HEK293T (cell line): Measurements from ENCODE around the gene SATB2.

Experiments
- CTCF ChIA-PET: fragments of 350-600 bp; formaldehyde crosslinking; extraction: SDS; loops from one replicate; lab custom pipeline; 2021; ENCODE audit warnings: antibody characterized with exemption, inconsistent platforms; lab: Yijun Ruan, JAX
- POLR2A ChIA-PET: fragments of 350-600 bp; formaldehyde crosslinking; extraction: SDS; loops from one replicate; lab custom pipeline; 2020; ENCODE audit warnings: antibody characterized with exemption, inconsistent platforms; lab: Yijun Ruan, JAX
- DNase-seq: peaks from one replicate; pipeline ENCODE4 v3.0.0; 2012; ENCODE audit warnings: mixed read lengths; ENCODE audit errors: extremely low spot score
- ARNT ChIP-seq: fragments of 450-650 bp; IDR thresholded peaks from 2 replicates; pipeline ENCODE4 v1.6.1; 2017; ENCODE audit warnings: mild to moderate bottlenecking
- BHLHE40 ChIP-seq: fragments of 450-650 bp; IDR thresholded peaks from 2 replicates; pipeline ENCODE4 v1.6.1; 2016; ENCODE audit warnings: mild to moderate bottlenecking, moderate library complexity, borderline replicate concordance
- CTBP1 ChIP-seq: fragments of 450-650 bp; IDR thresholded peaks from 2 replicates; pipeline ENCODE4 v1.6.1; 2016; ENCODE audit warnings: borderline replicate concordance
- ELF4 ChIP-seq: fragments of 450-650 bp; IDR thresholded peaks from 2 replicates; pipeline ENCODE4 v1.6.1; 2017; ENCODE audit warnings: antibody characterized with exemption
- FOXA1 ChIP-seq: fragments of 450-650 bp; IDR thresholded peaks from 2 replicates; pipeline ENCODE4 v1.6.1; 2016; ENCODE audit warnings: mild to moderate bottlenecking
- FOXK2 ChIP-seq: fragments of 450-650 bp; IDR thresholded peaks from 2 replicates; pipeline ENCODE4 v1.6.1; 2016; ENCODE audit warnings: mild to moderate bottlenecking
- FOXM1 ChIP-seq: fragments of 450-650 bp; IDR thresholded peaks from 2 replicates; pipeline ENCODE4 v1.6.1; 2017; ENCODE audit warnings: mild to moderate bottlenecking, borderline replicate concordance
- HDGF ChIP-seq: fragments of 450-650 bp; IDR thresholded peaks from 2 replicates; pipeline ENCODE4 v1.6.1; 2017; ENCODE audit warnings: antibody characterized with exemption, borderline replicate concordance
- L3MBTL2 ChIP-seq: fragments of 450-650 bp; conservative IDR thresholded peaks from 2 replicates; pipeline ENCODE4 v1.6.1; 2016; ENCODE audit warnings: mild to moderate bottlenecking
- LEF1 ChIP-seq: fragments of 450-650 bp; IDR thresholded peaks from 2 replicates; pipeline ENCODE4 v1.6.1; 2017; ENCODE audit warnings: mild to moderate bottlenecking, borderline replicate concordance
- NFRKB ChIP-seq: fragments of 450-650 bp; IDR thresholded peaks from 2 replicates; pipeline ENCODE4 v1.6.1; 2016; ENCODE audit warnings: mild to moderate bottlenecking, moderate library complexity
- SP1 ChIP-seq: fragments of 450-650 bp; IDR thresholded peaks from 2 replicates; pipeline ENCODE4 v1.6.1; 2017
- SUZ12 ChIP-seq: fragments of 450-650 bp; IDR thresholded peaks from 2 replicates; pipeline ENCODE4 v1.6.1; 2016; ENCODE audit warnings: mild to moderate bottlenecking
- TARDBP ChIP-seq: fragments of 450-650 bp; IDR thresholded peaks from 2 replicates; pipeline ENCODE4 v1.6.1; 2016
- ZNF384 ChIP-seq: fragments of 450-650 bp; IDR thresholded peaks from 2 replicates; pipeline ENCODE4 v1.6.1; 2016
- TF ChIP-seq, protein P1 (sequence below): fragments of 450-650 bp; IDR thresholded peaks from 2 replicates; pipeline ENCODE4 v1.6.1; 2016

SATB2 gene

GRCh38 chr2:199329466-199329865 lies 128.3 kb downstream of the SATB2 start:
- DNase-seq = no peak
- POLR2A ChIA-PET = no interaction called here

GRCh38 chr2:199329031-199329430 lies 128.7 kb downstream of the SATB2 start:
- TF ChIP-seq HDGF (no peak), L3MBTL2 (no peak), BHLHE40 (no peak)

More at GRCh38 chr2:199329466-199329865, 128.3 kb downstream of the SATB2 start:
- TF ChIP-seq NFRKB (no peak), ARNT (no peak), ELF4 (no peak), L3MBTL2 (no peak)
- CTCF ChIA-PET = no interaction called here

GRCh38 chr2:199325881-199326280 lies 131.9 kb downstream of the SATB2 start:
- no peak for DNase-seq
- POLR2A ChIA-PET = no interaction called here
- CTCF ChIA-PET = no interaction called here
- TF ChIP-seq SP1 (no peak), HDGF (no peak)

More at GRCh38 chr2:199329031-199329430, 128.7 kb downstream of the SATB2 start:
- DNase-seq = no peak
- CTCF ChIA-PET = no interaction called here
- POLR2A ChIA-PET = no interaction called here

DNA sequence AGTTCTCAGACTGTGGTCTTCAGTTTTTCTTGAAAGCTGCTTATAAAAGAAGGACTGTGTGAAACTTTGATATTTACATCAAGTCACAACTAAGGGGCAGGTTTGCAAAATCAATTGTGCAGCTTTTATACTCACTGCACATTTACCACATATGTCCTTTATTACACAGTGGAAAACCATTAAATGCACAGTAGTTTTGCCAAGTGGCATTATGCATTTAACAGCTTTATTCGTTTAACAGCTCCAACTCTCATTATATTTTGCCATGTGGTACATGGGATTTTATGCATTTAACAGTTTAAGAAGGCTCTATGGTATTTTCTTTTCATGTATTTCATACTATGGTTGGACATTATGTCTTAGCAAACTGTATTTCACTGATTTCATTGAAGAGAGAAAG lies 135.6 kb downstream of the SATB2 start:
- no peak for TF ChIP-seq FOXK2
- TF ChIP-seq ARNT = no peak
- no peak for TF ChIP-seq CTBP1
- no peak for TF ChIP-seq BHLHE40
- TF ChIP-seq L3MBTL2 = no peak
- TF ChIP-seq FOXA1 = no peak
- TF ChIP-seq HDGF = no peak
- TF ChIP-seq, protein P1, sequence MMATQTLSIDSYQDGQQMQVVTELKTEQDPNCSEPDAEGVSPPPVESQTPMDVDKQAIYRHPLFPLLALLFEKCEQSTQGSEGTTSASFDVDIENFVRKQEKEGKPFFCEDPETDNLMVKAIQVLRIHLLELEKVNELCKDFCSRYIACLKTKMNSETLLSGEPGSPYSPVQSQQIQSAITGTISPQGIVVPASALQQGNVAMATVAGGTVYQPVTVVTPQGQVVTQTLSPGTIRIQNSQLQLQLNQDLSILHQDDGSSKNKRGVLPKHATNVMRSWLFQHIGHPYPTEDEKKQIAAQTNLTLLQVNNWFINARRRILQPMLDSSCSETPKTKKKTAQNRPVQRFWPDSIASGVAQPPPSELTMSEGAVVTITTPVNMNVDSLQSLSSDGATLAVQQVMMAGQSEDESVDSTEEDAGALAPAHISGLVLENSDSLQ = no peak
- TF ChIP-seq ELF4 = no peak
- no peak for TF ChIP-seq LEF1
- CTCF ChIA-PET = no interaction called here
- DNase-seq = no peak
- POLR2A ChIA-PET = no interaction called here

DNA sequence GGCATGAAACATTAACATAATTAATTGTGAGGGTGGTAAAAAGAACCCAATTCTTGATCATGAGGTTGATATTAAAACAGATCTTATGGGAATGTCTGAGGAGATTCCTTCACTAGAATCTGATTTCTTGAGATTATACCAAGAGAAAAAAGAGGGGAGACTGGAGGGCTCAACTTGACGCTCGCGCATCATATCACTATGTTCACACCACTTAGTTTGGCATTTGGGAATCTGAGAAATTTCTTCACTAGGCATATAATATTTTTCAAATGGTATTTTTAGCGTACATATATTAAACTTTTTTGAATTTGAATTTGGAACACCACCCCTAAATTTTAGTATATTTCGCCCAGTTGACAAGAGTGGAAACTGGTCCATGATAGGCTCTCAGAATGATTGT lies 140.1 kb downstream of the SATB2 start:
- TF ChIP-seq ZNF384 (no peak), BHLHE40 (no peak), SP1 (no peak), L3MBTL2 (no peak), SUZ12 (no peak), FOXK2 (no peak), LEF1 (no peak), ELF4 (no peak), NFRKB (no peak), HDGF (no peak), FOXA1 (no peak)
- POLR2A ChIA-PET = no interaction called here
- no peak for DNase-seq
- CTCF ChIA-PET = no interaction called here

GRCh38 chr2:199316851-199317250 lies 140.9 kb downstream of the SATB2 start:
- ChIA-PET CTCF (no interaction called here), POLR2A (no interaction called here)
- no peak for TF ChIP-seq ARNT
- no peak for TF ChIP-seq FOXM1
- no peak for TF ChIP-seq L3MBTL2
- TF ChIP-seq TARDBP = no peak
- TF ChIP-seq NFRKB = no peak
- TF ChIP-seq ZNF384 = no peak
- TF ChIP-seq, protein P1 = no peak
- TF ChIP-seq SUZ12 = no peak
- TF ChIP-seq CTBP1 = no peak
- no peak for TF ChIP-seq BHLHE40
- TF ChIP-seq FOXK2 = no peak
- TF ChIP-seq SP1 = no peak
- no peak for TF ChIP-seq FOXA1
- no peak for TF ChIP-seq HDGF
- no peak for TF ChIP-seq ELF4
- no peak for TF ChIP-seq LEF1
- no peak for DNase-seq

DNA sequence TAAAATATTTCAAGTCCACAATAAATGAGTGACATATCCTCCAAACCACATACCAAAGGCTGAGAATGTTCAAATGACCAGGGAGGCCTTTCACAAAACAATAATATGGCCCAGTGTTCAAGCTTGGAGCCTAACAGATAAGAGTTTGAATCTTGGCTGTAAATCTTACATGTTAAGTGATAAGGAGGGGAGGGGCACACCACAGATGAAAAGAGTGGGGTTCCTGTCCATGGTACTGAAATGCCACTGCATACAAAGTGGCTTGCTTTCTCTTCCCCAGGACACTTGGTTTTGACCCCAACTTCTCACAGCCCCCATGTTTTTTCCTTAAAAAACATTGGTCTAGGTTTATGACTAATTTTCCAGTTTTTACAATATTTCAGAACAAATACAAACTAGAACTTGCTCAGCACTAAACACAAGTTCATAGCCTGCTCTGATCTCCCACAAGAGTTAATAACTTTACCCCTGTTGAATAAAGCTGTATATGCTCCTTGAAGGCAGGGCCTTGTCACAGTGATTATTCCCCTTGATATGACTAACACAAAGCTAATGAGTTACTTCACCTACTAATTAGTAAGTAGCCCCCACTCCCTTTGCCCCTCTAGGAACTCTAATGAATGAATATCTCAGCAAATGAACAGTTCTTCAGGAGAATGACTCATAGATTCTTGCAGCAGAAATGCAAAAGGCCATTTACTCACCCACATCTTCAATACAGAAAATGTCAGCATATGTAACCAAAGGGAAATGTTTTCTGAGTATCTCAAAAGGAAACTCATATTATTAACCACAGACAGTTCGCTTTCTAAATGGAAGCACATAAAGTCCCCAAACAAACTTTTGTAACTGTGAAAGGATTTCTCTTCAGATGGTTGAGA lies 142.2 kb downstream of the SATB2 start:
- CTCF ChIA-PET = no interaction called here
- peak; percentile 6 for DNase-seq

More for the DNA sequence above, 142.2 kb downstream of the SATB2 start:
- TF ChIP-seq FOXK2 (no peak), FOXA1 (no peak), NFRKB (no peak), CTBP1 (no peak)
- TF ChIP-seq, protein P1 = peak; percentile 68
- POLR2A ChIA-PET = no interaction called here
